GM19438 (cell line): ENCODE data around the gene SALL2.
"Not testable (repeated sequence)": the region's sequence is repeated elsewhere in the genome, so short reads cannot be mapped to it uniquely, and the experiment has no call there.

Experiments
- ATAC-seq: cut with Tn5 transposase; IDR thresholded peaks from one replicate; pipeline ENCODE4 v1.9.1; 2021; ENCODE audit warnings: low read depth; ENCODE audit not compliant: unreplicated experiment

Gene SALL2

DNA sequence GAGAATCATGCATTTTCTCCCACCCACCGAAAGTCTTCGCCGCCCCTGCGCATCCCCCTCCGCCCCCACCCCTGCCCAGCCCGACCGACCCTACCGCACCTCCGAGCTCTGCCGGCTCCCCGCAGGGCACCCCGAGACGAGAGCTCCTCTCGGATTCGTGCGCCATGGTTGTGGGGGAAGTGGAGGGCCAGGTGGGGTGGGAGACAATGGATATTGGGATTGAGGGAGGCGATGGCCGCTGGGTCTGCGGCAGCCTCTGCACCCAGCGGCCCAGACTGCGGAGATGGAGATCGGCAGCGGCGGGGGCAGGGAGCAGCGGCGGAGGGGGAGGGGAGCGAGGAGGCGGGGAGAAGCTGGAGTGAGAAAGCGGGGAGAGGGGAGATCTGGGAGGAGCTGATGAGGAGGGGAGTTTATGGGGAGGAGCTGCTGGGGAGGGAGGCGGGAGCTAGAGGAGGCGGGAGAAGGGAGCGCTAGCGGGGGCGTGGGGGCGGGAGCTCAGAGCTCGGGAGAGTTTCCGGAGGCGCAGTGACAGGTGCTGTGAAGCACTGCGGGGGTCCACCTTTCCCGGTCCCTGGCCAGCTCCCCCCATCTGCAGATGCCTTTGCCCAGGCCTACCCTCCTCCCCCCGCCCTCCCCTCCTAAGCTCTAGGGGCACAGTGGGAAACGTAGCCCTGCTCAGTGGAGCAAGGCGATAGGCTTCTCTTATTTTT lies at the start of gene SALL2:
Gene SALL2 (minus strand): TSS at position 385 of the 710 bp plus-strand sequence. CDS start 219 bp downstream, at position 166.
- peak; percentile 52 for ATAC-seq

DNA sequence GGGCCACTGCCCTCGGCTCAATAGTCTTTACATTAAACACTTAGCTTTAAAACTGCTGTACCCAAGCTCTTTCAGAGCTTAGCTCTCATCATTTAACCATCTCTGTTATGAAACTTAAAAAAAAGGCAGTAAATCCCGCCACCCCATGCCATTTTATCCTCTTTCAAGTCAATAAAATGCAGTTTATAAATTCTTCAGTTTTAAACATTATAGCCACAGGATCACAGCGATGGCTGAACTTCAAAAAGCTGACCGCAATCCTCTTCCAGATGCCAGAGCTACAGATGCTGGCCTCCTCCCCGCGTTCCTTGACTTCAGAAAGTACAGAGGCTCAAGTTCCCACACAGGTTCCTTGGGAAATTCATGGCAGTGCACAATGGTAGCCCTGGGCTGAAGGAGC lies 49.5 kb upstream of the SALL2 start:
- ATAC-seq: no peak

DNA sequence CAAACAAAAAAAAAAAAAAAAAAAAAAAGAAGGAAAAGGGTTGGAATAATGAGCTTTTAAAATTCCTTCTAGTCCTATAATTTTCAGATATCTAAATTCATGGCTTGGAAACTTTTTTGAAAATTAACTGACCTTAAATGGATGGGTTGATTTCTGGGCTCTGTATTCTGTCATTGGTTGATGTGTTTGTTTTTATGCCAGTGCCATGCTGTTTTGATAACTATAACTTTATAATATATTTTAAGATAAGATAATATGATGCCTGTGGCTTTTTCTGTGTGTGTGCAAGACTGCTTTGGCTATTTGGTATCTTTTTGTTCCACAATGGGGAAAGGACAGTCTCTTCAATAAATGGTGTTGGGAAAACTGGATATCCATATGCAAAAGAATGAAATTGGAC lies 46.5 kb upstream of the SALL2 start:
- ATAC-seq: no peak

DNA sequence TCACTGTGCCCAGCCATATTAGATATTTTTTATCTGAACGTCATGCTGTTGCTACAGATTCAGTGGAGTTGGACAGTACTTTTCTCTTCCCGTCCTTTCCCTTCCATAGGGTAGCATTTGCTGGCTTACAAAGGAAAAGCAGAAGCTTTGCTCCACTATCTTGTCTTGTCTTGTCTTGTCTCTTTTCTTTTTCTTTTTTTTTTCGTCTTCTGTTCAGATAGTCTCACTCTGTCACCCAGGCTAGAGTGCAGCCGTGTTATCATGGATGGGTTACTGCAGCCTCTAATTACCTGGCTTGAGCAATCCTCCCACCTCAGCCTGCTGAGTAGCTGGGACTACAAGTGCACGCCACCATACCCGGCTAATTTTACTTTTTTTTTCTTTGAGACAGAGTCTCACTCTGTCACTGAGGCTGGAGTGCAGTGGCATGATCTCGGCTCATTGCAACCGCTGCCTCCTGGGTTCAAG lies 32.6 kb upstream of the SALL2 start:
- ATAC-seq: no peak

DNA sequence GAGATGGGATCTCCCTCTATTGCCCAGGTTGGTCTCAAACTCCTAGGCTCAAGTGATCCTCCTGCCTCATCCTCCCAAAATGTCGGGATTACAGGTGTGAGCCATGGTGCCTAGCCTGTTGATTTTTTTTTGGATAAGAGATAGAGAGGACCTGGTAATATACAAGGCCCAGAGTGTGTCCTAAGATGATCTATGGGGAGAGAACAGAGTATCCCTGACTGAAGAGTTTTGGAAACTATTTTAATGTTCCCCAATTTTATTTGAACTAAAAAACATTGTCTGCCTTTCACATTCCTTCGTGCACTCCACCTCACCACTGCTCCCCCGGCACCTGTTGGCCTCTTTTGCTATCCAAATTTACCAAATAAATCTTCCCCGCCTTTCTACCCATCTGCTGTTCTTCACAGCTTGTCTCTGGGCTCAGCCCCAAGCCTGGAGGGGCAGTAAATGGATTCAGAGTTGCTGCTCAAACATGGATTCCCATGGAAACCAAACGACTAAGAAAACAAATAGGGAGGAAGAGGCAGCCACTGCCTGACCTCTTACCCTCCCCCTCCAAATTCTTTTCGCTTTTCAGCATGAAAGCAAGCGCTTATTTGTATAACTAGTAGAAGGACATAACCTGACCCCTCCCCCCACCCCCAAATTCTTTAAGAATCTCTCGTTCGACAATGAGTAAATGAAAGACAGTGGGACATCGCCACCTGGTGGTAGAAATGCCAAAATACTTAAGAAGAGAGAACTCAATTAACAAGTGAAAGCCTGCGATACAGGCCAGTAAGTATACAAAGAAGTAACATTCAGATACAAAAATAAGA lies 31.1 kb upstream of the SALL2 start:
- no peak for ATAC-seq

DNA sequence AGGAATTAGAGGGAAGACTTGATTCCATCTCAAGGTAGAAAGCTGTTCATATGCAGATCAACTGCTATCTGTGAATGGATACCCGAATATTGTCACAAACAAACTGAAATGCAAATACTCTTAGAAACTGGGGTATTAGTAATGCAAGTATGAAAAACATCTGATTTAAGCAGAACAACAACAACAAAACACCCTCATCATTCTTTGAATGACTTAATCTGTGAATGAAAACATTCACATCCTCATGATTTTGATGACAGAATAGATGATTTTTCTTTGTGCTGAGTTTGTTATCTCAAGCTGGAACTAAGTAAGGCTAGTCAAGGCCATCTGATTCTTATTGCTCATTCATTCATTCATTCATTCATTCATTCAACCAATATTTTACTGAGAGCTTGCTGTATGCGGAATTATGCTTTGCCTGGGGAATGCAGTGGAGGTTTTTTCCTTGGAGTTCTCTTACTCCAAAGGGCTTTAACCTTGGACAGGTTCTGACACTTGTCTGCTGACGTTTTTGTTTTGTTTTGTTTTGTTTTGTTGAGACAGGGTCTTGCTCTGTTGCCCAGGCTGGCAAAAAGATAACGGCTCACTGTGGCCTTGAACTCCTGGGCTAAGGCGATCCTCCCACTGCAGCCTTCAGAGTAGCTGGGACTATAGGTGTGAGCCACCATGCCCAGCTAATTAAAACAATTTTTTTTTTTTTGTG lies 30.4 kb upstream of the SALL2 start:
- ATAC-seq: no peak

DNA sequence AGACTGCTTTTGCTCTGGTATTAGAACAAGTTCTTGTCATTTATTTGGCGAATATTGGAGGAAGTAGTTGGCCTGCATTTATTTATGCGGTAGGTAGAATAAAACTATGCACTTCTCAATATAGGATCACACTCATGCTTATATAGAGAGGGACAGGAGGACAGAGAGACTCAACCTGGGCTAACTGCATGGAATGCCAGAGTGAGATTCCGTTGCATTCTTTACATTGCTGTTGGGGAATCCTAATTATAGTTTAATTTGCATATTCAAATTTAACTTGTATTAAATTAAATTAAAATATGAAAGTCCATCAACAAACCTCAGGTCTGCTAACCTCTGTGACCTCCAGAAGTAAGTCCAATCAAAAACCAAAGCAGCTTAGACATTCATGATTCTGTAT lies 27.1 kb upstream of the SALL2 start:
- no peak for ATAC-seq

DNA sequence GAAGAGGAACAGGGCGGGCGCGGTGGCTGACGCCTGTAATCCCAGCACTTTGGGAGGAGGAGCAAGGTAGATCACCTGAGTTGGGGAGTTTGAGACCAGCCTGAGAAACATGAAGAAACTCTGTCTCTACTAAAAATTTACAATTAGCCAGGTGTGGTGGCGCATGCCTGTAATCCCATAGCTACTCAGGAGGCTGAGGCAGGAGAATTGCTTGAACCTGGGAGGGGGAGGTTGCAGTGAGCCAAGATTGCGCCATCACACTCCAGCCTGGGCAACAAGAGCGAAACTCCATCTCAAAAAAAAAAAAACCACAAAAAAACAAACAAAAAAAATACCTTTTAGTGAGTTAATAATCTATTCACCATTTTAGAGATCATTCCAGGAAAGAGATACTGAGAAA lies 18.4 kb upstream of the SALL2 start:
- ATAC-seq: not testable (repeated sequence)

DNA sequence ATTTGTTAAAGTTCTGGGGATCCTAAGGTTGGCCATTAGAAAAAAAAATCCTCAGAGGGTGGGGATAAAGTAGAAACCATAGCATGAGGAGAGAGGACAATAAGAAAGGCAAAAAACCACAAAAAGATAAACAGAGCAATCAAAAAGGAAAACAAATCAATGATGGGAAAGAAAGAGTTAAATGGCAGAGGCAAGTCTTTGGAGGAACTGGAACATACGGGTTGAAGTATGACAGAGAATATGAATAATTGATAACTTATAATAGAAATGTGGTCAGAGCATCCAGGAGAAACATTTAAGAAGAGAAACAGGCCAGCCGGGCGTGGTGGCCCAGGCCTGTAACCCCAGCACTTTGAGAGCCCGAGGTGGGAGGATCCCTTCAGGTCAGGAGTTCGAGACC lies 17.8 kb upstream of the SALL2 start:
- no peak for ATAC-seq

DNA sequence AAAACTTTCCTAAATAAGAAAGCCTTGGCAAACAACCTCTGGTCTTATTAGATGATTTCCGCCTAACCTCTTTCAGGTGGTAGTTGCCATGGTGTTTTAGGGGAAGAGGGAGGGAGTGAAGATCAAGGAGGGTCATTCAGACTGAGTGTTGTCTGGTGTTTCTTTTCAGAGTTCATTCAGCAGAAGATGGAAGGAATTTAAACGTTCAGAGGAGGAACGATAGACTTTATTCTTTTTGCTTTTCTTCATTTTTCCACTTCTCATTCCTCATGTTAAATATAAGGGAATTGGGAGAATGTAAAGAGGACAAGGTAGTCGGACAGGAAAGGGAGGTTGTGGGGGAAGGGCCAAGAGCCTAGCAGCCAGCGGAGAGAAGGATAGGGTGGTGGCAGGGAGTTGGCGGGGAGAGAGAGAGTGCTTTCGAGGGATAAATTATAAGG lies 17.4 kb upstream of the SALL2 start:
- no peak for ATAC-seq

DNA sequence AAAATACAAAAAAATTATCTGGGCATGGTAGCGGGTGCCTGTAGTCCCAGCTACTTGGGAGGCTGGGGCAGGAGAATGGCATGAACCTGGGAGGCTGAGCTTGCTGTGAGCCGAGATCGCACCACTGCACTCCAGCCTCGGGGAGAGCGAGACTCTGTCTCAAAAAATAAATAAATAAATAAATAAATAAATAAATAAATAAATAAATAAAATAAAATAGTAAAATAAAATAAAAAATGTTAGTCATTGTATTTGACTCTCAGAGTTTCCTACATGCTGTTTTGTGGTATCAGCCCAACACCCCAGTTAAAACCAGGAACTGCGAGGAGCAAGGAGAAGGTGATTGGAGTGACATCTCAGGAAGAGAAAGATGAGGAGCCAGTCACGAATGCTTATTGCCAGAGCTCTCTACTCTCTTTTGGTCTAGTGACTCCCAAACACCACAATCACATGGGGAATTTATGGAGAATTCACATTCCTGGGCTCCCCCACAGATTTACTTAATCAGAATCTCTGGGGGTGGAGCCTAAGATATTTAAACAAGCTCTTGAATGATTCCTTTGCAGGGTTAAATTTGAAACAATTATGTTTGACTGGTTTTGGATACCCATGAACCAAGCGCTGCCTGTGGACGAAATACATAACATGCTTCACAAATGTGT lies 15.4 kb upstream of the SALL2 start:
- no peak for ATAC-seq

DNA sequence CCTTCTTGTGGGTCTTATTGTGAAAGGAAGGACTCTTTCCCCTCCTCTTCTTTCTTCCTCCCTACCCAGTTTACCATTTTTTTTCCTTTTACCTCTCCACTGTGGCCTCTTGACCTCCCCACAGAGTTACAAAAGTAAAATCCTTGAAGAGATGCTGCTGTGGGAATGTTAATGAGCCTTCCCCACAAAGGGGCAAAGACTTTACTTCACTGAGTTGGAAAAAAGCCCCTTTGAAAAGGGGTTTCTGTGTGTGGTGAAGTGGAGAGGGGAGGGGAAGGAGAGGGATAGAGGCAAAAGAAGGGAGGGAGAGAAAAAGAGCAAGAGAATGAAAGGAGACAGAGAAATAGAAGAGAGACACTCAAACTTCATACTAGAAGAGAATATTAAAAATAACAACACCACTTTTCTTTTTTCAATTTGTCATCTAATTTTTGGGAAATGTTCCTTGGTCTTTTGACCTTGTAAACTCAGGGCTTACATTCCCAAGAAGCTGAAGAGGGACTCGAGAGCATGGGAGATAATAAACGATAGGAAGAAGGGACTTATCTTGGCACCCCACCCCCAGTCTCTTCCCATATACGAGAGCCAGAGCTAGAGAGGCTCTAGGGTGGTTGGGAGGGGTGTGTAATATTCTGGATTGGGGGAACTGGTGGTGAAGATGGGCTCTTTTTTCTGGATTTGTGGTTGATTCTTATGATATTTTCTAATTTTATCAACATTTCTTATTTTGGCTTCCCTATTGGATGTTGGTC lies 13.2 kb upstream of the SALL2 start:
- no peak for ATAC-seq

DNA sequence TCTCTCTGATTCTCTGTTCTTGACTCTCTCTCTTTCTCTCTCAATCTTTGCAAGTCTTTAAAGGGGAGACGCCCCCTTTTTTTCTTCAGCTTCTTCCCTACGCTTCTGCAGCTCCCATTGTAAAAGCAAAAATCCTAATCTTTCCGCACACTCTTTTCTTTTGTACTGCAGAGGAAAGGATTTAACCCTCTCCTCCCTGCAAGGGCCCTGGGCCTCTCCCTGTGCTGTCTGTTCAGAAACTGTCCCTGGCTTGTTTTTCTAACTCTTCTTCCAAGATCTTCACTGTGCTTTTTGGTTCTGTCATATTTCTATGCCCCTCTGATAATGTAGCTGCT lies 10.9 kb upstream of the SALL2 start:
- ATAC-seq: no peak

DNA sequence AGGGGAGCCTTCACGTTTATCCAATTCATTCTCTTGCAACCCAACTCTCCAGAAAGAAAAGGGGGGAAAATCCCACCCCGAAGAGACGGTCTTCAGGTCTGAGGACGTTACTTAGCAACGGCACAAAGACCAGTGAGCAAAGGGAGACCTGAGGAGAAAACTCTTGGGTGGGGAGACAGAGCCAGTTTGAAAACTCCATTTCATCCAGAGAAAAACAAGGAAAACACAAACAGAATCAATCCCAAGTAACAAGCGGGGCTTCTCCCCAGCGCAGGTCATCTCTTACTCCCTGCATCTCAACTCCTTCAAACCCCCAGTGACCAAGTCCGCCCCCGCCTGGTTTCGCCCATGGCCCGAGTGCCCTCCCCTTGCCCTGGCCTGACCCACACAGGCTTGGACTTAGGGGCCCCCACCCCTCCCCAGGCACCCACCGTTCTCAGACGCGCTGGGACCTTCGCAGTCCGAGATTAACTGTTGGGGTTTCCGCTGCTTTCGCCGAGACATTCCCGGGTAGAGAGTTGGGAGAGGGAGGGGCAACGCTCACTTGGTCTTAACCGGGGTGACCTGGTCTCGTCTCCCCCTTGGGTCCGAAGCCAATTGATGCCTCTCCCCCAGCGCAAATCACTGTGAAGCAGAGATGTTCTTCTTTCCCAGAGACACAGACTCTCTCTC lies 10.4 kb upstream of the SALL2 start:
- no peak for ATAC-seq

DNA sequence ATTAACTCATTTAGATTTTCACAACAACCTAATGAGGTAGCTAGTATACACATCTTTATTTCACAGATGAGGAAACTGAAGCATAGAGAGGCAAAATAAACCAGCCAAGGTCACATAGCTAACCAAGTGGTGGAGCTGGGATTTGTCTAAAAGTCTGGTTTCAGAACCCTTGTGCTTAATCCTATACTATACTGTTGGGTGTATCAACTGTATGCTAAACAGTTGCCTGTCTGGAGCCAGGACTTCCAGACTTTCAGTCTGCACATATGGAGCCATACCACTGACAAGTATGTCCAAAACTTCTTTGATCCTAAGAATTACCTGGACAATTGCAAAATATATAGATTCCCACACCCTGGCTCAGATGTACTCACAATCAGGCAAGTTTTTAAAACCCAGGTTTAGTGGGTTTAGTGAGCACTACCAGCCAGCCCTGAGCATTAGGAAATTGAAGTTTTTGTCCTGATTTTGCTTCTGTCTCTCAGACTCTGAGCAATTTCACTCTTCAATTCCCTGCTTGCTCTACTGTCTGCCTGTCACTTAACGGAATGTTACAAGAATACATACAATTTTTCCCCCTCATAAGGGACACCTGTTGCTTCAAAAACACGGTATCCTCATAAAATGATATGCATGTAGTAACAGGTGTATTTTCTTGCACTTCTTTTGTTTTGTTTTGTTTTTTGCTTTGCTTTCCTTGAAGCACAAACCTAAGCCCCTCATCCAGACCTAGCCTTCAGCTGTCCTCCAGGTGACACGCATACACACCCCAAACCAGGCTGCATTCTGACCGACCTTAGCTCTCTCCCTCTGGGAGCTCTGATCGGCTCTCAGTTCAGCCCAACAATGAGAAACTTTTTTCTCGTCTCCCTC lies 9.6 kb upstream of the SALL2 start:
- ATAC-seq: no peak

DNA sequence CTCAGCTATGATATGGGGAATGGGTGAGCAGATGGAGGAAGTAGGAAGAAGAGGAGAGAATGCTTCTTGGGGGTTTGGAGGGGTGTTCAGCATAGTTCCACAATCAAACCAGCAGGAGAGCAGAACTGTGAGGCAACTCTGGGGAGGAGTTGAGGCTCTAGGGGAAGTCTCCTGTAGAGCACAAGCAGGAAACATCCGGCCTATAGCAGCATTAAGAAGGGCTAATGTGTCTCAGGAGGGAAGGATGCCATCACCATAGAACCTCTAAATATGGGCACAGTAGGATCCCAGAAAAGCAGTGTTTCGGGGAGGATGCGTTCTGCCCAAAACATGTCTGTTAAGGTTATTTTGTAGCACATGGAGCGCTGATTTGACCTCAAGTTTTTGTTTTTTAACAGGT lies 8.4 kb upstream of the SALL2 start:
- ATAC-seq: no peak

DNA sequence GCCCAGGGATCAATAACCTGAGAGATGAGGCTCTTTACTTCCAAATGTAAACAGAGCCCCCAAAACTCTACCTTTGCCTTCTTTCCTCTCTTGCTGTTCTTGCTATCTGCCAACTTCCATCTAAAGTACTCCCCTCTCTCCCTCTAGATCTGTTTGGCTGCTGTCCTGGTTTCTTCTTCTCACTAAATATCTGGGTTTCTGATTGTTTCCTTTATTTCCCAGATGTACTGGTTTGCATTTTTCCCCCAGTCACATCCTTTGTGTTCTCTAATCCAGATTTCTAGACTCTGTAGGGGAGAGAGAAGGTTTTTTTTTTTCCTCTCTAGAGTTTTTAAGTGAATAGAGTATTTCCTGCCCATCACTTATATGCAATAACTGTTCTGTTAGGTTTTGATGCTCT lies 7.1 kb upstream of the SALL2 start:
- no peak for ATAC-seq

DNA sequence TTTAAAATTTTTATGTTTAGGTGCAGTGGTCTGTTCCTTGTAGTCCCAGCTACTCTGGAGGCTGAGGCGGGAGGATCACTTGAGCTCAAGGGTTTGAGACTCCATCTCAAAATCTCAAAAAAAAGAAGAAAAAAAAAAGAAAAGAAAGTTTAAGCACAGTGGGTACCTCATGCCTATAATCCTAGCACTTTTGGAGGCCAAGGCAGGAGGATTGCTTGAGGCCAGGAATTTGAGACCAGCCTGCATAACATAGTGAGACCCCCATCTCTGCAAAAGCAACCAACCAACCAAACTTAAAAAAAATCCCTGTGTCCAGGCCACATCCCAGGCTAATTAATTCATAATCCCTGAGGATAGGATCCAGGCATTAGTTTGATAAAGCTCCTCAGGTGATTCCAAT lies 3.4 kb upstream of the SALL2 start:
- ATAC-seq: no peak
